VCaP (cell line): ENCODE results near the gene KIF5C.

Source experiments
- H3K27ac ChIP-seq: fragments of 450-650 bp; 2 replicates; pipeline ENCODE4 v1.5.1; 2017
- CTCF ChIP-seq: fragments of 450-650 bp; conservative IDR thresholded peaks from 2 replicates; pipeline ENCODE4 v1.5.1; 2017; ENCODE audit warnings: mild to moderate bottlenecking, moderate library complexity

The KIF5C gene

GRCh38 chr2:148901142-148901541 is 26.1 kb downstream of the KIF5C start:
- no peak for TF ChIP-seq CTCF
- H3K27ac ChIP-seq = no peak overlapping the region; the same call in 1 of the 2 replicates

- H3K27ac ChIP-seq = no peak overlapping the region
- no peak for TF ChIP-seq CTCF
Observed at GRCh38 chr2:148902798-148903197, 27.8 kb downstream of the KIF5C start.

GRCh38 chr2:148903294-148903693 is 28.3 kb downstream of the KIF5C start:
- H3K27ac ChIP-seq = no peak overlapping the region
- TF ChIP-seq CTCF = no peak

GRCh38 chr2:148903979-148904378 is 29.0 kb downstream of the KIF5C start:
- H3K27ac ChIP-seq = no peak overlapping the region
- TF ChIP-seq CTCF = no peak

- TF ChIP-seq CTCF = no peak
- H3K27ac ChIP-seq = no peak overlapping the region
Observed at GRCh38 chr2:148906124-148906523, 31.1 kb downstream of the KIF5C start.

GRCh38 chr2:148907085-148907785 is 32.2 kb downstream of the KIF5C start:
- H3K27ac ChIP-seq = no peak overlapping the region
- no peak for TF ChIP-seq CTCF

GRCh38 chr2:148909114-148909513 is 34.1 kb downstream of the KIF5C start:
- TF ChIP-seq CTCF = no peak
- no peak overlapping the region for H3K27ac ChIP-seq
